Smooth muscle cell (in vitro differentiated cells): ENCODE results near the gene TTBK1. TPM values are rescaled to one million over a fixed set of nuclear protein-coding genes. Genes with fewer than 3 reads are reported as not detected.

Experiments used
- polyA plus RNA-seq: library from polyadenylated mRNA; unstranded; fragments of >200 nt; fragmentation: Nextera tagmentation; extraction: Ambion mirVana; gene quantifications from 2 replicates; pipeline ENCODE4 v1.2.1, GENCODE V29; 2016
- small RNA-seq: library from RNA; depleted of rRNA; stranded (forward); fragments of <200 nt; gene quantifications from one replicate; pipeline ENCODE3, GENCODE V24; 2014
- total RNA-seq: library from RNA; depleted of rRNA; stranded (reverse); fragments of >200 nt; gene quantifications from 2 replicates; pipeline ENCODE4 v1.2.3, GENCODE V29; 2014

Gene TTBK1
- total and polyA plus RNA-seq, 2 experiments from 2014 or later = not detected

Small RNA genes lying within 50 kb of the gene (small RNA-seq; reads per million reads assigned to genes)
- not detected for gene RPL12P47

Other genes starting within 250 kb of the TTBK1 start
- 71.3 and 86.7 TPM in 2 replicates for gene MEA1, start 229.5 kb upstream of the TTBK1 start, total RNA-seq
- 154 and 161 TPM in 2 replicates for gene MEA1, start 229.5 kb upstream of the TTBK1 start, polyA plus RNA-seq
- gene KLHDC3, start 229.2 kb upstream of the TTBK1 start, total RNA-seq = 51.5 and 61.8 TPM in 2 replicates
- 102 and 113 TPM in 2 replicates for gene KLHDC3, start 229.2 kb upstream of the TTBK1 start, polyA plus RNA-seq
- gene RRP36, start 221.9 kb upstream of the TTBK1 start, total RNA-seq = 56.4 and 64.8 TPM in 2 replicates
- gene RRP36, start 221.9 kb upstream of the TTBK1 start, polyA plus RNA-seq = 71.9 and 72.7 TPM in 2 replicates
- gene CUL7, start 189.6 kb upstream of the TTBK1 start, total RNA-seq = 36.9 and 51.4 TPM in 2 replicates
- gene CUL7, start 189.6 kb upstream of the TTBK1 start, polyA plus RNA-seq = 48.7 and 49.6 TPM in 2 replicates
- 16.4 and 24.0 TPM in 2 replicates for gene MRPL2, start 184.0 kb upstream of the TTBK1 start, total RNA-seq
- 112 and 125 TPM in 2 replicates for gene MRPL2, start 184.0 kb upstream of the TTBK1 start, polyA plus RNA-seq
- gene KLC4, start 183.8 kb upstream of the TTBK1 start, total RNA-seq = 13.2 and 20.0 TPM in 2 replicates
- gene KLC4, start 183.8 kb upstream of the TTBK1 start, polyA plus RNA-seq = 25.3 and 25.7 TPM in 2 replicates
- 376 and 417 TPM in 2 replicates for gene PTK7, start 167.2 kb upstream of the TTBK1 start, total RNA-seq
- gene PTK7, start 167.2 kb upstream of the TTBK1 start, polyA plus RNA-seq = 596 and 598 TPM in 2 replicates
- 20.6 and 22.9 TPM in 2 replicates for gene SRF, start 72.2 kb upstream of the TTBK1 start, total RNA-seq
- gene SRF, start 72.2 kb upstream of the TTBK1 start, polyA plus RNA-seq = 6.8 and 9.3 TPM in 2 replicates
- gene CUL9, start 61.3 kb upstream of the TTBK1 start, total RNA-seq = 18.8 and 22.3 TPM in 2 replicates
- 13.9 and 37.1 TPM in 2 replicates for gene CUL9, start 61.3 kb upstream of the TTBK1 start, polyA plus RNA-seq
- 18.4 and 33.8 TPM in 2 replicates for gene DNPH1, start 14.0 kb upstream of the TTBK1 start, total RNA-seq
- gene DNPH1, start 14.0 kb upstream of the TTBK1 start, polyA plus RNA-seq = 82.1 and 82.4 TPM in 2 replicates
- not detected in 2 replicates for gene SLC22A7, start 54.8 kb downstream of the TTBK1 start, total RNA-seq
- not detected in 2 replicates for gene SLC22A7, start 54.8 kb downstream of the TTBK1 start, polyA plus RNA-seq
- gene CRIP3, start 65.3 kb downstream of the TTBK1 start, total RNA-seq = not detected in 2 replicates
- gene CRIP3, start 65.3 kb downstream of the TTBK1 start, polyA plus RNA-seq = 0.44 TPM in 1 of 2 replicates, not detected in the other
- gene ZNF318, start 126.2 kb downstream of the TTBK1 start, total RNA-seq = 13.8 and 14.7 TPM in 2 replicates
- gene ZNF318, start 126.2 kb downstream of the TTBK1 start, polyA plus RNA-seq = 5.8 and 6.7 TPM in 2 replicates
- gene ABCC10, start 184.1 kb downstream of the TTBK1 start, total RNA-seq = 11.2 and 12.5 TPM in 2 replicates
- gene ABCC10, start 184.1 kb downstream of the TTBK1 start, polyA plus RNA-seq = 17.8 and 35.0 TPM in 2 replicates
- 0.27 and 2.0 TPM in 2 replicates for gene DLK2, start 212.1 kb downstream of the TTBK1 start, total RNA-seq
- gene DLK2, start 212.1 kb downstream of the TTBK1 start, polyA plus RNA-seq = 3.7 and 3.8 TPM in 2 replicates
- gene TJAP1, start 234.1 kb downstream of the TTBK1 start, total RNA-seq = 9.3 and 25.5 TPM in 2 replicates
- gene TJAP1, start 234.1 kb downstream of the TTBK1 start, polyA plus RNA-seq = 13.5 and 15.3 TPM in 2 replicates